ENCODE data around the gene C1QA. TPM values are rescaled to one million over a fixed set of nuclear protein-coding genes. Genes with fewer than 3 reads are reported as not detected.
A peak's percentile ranks its signal among the peaks of the same experiment; 100 is the strongest.
"Not testable (repeated sequence)": the region's sequence is repeated elsewhere in the genome, so short reads cannot be mapped to it uniquely, and the experiment has no call there.

Gene C1QA
- total and polyA plus RNA-seq, 8 donors: 2.9 to 127 (median 74.1) TPM

DNA sequence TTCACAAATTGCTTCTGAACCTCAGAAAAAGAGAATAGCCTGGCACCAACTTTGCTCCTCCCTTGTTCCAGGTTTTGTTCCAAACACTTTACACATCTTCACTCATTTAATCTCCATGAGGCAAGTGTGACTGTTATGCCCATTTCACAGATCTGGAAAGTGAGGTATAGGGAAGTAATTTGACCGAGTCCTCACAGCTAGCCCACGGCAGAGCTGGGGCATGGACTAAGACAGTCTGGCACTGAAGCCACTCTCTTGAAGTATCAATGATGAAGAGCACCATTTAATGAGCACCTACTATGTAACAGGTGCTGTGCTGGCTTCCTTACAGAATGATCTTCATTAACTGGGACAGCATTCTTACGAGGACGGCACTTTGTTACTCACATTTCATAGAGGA, 35.6 kb downstream of the C1QA start:
- H3K4me1 ChIP-seq: no peaks in the 10 kb centered on the region
- DNase-seq: no peak
- H3K9me3 ChIP-seq: no peaks in the 10 kb centered on the region
- H3K27ac ChIP-seq: no peak overlapping the region
- peaks cover 7 to 91% (median 29%) of the 10 kb centered on the region in 3 donors for H3K27me3 ChIP-seq
- no peaks in the 10 kb centered on the region for H3K36me3 ChIP-seq
- intact Hi-C loops (cut with DNase I; ENCODE audit: low total_unique reads): no loop called here
- TF ChIP-seq, protein P1, sequence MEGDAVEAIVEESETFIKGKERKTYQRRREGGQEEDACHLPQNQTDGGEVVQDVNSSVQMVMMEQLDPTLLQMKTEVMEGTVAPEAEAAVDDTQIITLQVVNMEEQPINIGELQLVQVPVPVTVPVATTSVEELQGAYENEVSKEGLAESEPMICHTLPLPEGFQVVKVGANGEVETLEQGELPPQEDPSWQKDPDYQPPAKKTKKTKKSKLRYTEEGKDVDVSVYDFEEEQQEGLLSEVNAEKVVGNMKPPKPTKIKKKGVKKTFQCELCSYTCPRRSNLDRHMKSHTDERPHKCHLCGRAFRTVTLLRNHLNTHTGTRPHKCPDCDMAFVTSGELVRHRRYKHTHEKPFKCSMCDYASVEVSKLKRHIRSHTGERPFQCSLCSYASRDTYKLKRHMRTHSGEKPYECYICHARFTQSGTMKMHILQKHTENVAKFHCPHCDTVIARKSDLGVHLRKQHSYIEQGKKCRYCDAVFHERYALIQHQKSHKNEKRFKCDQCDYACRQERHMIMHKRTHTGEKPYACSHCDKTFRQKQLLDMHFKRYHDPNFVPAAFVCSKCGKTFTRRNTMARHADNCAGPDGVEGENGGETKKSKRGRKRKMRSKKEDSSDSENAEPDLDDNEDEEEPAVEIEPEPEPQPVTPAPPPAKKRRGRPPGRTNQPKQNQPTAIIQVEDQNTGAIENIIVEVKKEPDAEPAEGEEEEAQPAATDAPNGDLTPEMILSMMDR (IDR thresholded peaks at IDR 0.05): no peak
- TF ChIP-seq POLR2AphosphoS5 (IDR thresholded peaks at IDR 0.05) (no peak), EP300 (IDR thresholded peaks at IDR 0.05) (no peak), POLR2A (IDR thresholded peaks at IDR 0.05) (no peak)
- no peak overlapping the region for H3K4me3 ChIP-seq
- WGBS, 5 donors: 88 to 93% (median 90%) methylated on average over 4 of the region's 4 CpGs

DNA sequence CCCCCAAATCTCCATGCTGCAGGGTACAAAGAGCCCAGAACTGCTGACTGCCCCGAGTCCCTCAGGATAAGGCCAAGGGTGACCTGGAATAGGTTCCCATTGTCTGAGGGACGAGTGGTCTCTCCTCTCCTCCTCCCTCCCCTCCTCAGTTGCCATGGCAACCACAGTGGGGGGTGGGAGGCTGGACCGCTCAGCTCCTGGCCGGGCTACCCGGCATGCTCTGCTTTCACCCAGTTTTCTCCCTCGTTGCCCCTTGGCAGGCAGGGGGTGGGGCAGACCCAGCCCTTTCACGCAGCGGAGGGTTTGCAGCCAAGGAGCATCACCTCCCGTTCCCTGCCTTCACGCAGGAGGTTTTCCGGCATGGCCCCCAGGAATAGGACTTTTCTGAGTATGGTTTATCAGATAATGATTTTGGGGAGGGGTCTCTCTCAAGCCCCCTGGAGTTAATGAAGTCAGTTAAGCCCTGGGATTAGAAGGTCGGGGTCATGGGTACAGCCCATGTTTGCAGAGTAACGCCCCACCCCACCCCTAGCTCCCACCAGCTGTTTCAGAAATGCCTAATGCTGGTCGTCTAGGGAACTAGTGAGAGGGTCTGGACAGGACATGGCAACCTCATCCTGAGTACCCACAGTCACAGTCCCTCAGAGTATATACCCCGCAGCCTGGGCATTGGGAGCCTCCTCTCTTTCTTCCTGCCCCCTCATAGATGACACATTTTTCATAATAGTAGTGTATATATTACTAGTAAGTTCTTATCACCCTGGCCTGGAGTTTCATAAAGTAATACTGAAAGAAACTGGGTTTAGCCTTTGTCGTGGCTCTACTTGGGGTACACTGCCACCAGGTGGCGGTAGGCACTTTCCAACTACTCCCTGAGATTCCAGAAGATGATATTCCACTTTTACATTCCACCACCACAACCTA, 37.3 kb downstream of the C1QA start:
- H3K27ac ChIP-seq: no peak overlapping the region
- peaks cover 7 to 93% (median 35%) of the 10 kb centered on the region in 3 donors for H3K27me3 ChIP-seq
- 8 to 16% (median 10%) methylated on average over 11 to 17 of the region's 17 CpGs for WGBS, 5 donors
- H3K36me3 ChIP-seq: no peaks in the 10 kb centered on the region
- intact Hi-C loops (cut with DNase I; ENCODE audit: low total_unique reads): no loop called here
- H3K4me3 ChIP-seq: no peak overlapping the region
- no peaks in the 10 kb centered on the region for H3K4me1 ChIP-seq
- peak; percentile 48 to 86 for DNase-seq
- TF ChIP-seq POLR2A (IDR thresholded peaks at IDR 0.05): no peak
- TF ChIP-seq, protein P1 (IDR thresholded peaks at IDR 0.05): peak in 4 of 7 experiments; percentile 25 to 51 (median 40)
- no peaks in the 10 kb centered on the region for H3K9me3 ChIP-seq

DNA sequence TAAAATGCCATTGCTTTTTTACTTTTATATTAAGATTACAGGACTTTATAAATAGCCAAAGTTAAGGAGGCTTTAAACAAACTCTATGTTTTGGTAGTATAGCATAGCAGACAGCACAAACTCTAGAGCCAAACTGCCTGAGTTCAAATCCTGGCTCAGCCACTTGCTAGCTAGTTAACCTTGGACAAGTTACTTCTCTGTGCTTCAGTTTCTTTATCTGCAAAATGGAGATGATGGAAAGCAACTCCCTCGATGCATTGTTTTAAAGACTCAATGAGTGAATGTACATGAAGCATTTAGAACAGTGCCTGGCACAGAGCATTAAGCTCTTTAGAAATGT, 38.0 kb downstream of the C1QA start:
- Histone ChIP-seq H3K4me1 (no peaks in the 10 kb centered on the region), H3K9me3 (no peaks in the 10 kb centered on the region), H3K4me3 (no peak overlapping the region), H3K27me3 (peaks cover 7 to 87% (median 35%) of the 10 kb centered on the region in 3 donors), H3K27ac (no peak overlapping the region), H3K36me3 (no peaks in the 10 kb centered on the region)
- 23 to 57% (median 42%) methylated on average over 1 of the region's 1 CpG for WGBS, 5 donors
- TF ChIP-seq EP300 (IDR thresholded peaks at IDR 0.05) (no peak), POLR2A (IDR thresholded peaks at IDR 0.05) (no peak), POLR2AphosphoS5 (IDR thresholded peaks at IDR 0.05) (no peak)
- TF ChIP-seq, protein P1 (IDR thresholded peaks at IDR 0.05): peak in 2 of 7 experiments; percentile 1 to 5
- intact Hi-C loops (cut with DNase I; ENCODE audit: low total_unique reads): no loop called here
- DNase-seq: no peak

DNA sequence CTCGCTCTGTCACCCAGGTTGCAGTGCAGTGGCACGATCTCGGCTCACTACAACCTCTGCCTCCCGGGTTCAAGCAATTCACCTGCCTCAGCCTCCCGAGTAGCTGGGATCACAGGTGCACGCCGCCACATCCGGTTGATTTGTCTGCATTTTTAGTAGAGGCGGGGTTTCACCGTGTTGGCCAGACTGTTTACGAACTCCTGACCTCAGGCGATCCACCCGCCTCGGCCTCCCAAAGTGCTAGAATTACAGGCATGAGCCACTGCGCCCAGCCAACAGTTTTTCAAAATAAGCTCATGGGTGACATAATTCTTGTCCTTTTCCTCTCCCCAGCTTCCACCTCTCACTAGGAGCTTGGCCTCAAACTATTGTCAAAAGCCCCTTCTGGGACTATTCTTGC, 39.7 kb downstream of the C1QA start:
- DNase-seq; H3K36me3 ChIP-seq; H3K9me3 ChIP-seq; H3K4me3 ChIP-seq; intact Hi-C loops (cut with DNase I; ENCODE audit: low total_unique reads); H3K27ac ChIP-seq; H3K4me1 ChIP-seq: not testable (repeated sequence)
- 86 to 89% (median 87%) methylated on average over 15 of the region's 15 CpGs for WGBS, 5 donors
- H3K27me3 ChIP-seq: peaks cover 7 to 70% (median 29%) of the 10 kb centered on the region in 3 donors
